ENCODE results near the gene C16orf89.

Gene C16orf89

DNA sequence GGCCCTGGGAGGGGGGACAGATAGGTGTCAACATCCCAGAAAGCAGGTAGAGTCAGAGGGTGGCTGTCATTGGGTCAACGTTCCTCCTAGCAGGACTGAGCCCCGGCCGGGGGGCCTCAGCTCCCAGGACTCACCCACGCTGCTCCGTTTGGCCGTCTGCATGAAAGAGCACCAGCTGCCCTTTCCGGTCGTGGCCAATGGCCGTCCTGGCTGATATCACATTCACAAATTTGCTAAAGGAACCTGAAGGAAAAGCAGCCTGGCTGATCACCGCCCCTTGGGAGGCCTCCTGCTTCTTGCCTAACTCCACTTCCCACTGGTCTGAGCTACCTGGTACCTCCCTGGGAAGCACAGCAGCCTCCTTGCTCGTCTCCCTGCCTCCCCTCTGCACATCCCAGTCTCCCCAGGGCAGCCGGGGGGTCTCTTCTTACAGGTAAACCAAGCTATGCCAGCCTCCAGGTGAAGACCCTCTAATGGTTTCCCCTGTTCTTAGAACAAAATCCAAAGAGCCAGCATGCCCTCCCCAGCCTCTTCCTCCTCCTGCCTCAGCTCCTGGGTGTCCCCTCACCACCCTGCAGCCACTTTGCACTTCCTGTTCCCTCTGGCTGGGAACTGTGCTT is 35.4 kb downstream of the C16orf89 start:
- TF ChIP-seq, protein P1, sequence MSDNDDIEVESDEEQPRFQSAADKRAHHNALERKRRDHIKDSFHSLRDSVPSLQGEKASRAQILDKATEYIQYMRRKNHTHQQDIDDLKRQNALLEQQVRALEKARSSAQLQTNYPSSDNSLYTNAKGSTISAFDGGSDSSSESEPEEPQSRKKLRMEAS (IDR thresholded peaks at IDR 0.05; ENCODE audit: low read depth, low read length), result no peak
- no peak for TF ChIP-seq POLR2A (IDR thresholded peaks at IDR 0.05; ENCODE audit: extremely low read depth, insufficient read length)
- TF ChIP-seq MYC (IDR thresholded peaks at IDR 0.05; ENCODE audit: low read depth, low read length), result no peak
- TF ChIP-seq CTCF (IDR thresholded peaks at IDR 0.05; ENCODE audit: low read depth, low read length), result no peak
- DNase-seq (ENCODE audit: low read depth), result no peak
- no peak overlapping the region for H3K4me3 ChIP-seq (ENCODE audit: low read depth, low read length)

DNA sequence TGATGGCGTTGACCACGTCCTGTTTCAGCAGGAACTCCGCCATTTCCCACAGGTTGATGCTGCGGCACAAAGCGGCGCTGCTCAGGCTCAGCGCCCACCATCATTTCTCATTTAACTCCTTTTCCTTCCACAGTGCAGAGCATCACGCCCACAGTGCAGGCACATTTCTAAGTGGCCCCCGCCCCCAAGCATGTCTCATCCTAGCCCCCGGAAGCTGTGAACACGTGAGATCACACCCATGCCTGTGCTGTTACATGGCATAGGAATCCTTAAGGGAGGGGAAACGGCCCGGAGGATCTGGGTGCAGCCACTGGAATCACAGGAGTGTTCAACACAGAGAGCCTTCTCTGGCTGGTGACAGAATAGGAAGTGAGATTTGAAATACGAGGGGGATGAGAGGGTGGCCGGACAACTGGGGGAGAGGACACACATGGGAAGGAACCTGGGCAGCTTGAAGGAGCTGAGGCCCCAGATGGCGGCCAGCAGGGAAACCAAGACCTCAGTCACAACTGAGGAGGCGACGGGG is 36.7 kb downstream of the C16orf89 start:
- no peak for DNase-seq (ENCODE audit: low read depth)
- TF ChIP-seq, protein P1 (IDR thresholded peaks at IDR 0.05; ENCODE audit: low read depth, low read length), result no peak
- no peak for TF ChIP-seq MYC (IDR thresholded peaks at IDR 0.05; ENCODE audit: low read depth, low read length)
- H3K4me3 ChIP-seq (ENCODE audit: low read depth, low read length), result no peak overlapping the region

GRCh38 chr16:5027575-5028235 is 38.1 kb downstream of the C16orf89 start:
- TF ChIP-seq CTCF (IDR thresholded peaks at IDR 0.05; ENCODE audit: low read depth, low read length) (no peak), POLR2A (IDR thresholded peaks at IDR 0.05; ENCODE audit: extremely low read depth, insufficient read length) (no peak), MYC (IDR thresholded peaks at IDR 0.05; ENCODE audit: low read depth, low read length) (no peak)
- TF ChIP-seq, protein P1 (IDR thresholded peaks at IDR 0.05; ENCODE audit: low read depth, low read length), result no peak
- no peak overlapping the region for H3K4me3 ChIP-seq (ENCODE audit: low read depth, low read length)
- no peak for DNase-seq (ENCODE audit: low read depth)

GRCh38 chr16:5027086-5027485 is 38.7 kb downstream of the C16orf89 start:
- H3K4me3 ChIP-seq (ENCODE audit: low read depth, low read length), result no peak overlapping the region
- no peak for DNase-seq (ENCODE audit: low read depth)
- TF ChIP-seq CTCF (IDR thresholded peaks at IDR 0.05; ENCODE audit: low read depth, low read length) (no peak), POLR2A (IDR thresholded peaks at IDR 0.05; ENCODE audit: extremely low read depth, insufficient read length) (no peak), MYC (IDR thresholded peaks at IDR 0.05; ENCODE audit: low read depth, low read length) (no peak)
- TF ChIP-seq, protein P1 (IDR thresholded peaks at IDR 0.05; ENCODE audit: low read depth, low read length), result no peak

DNA sequence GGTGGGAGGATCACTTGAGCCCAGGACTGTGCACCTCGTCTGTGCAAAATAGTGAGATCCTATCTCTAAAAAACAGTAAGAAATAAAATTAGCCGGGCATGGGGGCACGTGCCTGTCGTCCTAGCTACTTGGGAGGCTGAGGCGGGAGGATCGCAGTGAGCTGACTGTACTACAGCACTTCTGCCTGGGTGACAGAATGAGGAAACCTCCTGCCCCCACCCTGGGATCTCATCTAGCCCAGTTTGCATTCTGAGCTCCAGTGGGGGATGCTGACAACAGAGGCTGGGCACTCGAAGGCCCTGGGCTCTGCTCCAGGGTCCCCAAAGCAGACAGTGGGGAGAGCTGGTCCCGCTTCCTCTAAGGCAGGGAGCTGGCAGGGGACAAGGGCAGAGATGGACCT is 39.1 kb downstream of the C16orf89 start:
- no peak overlapping the region for H3K4me3 ChIP-seq (ENCODE audit: low read depth, low read length)

More for the DNA sequence above, 39.1 kb downstream of the C16orf89 start:
- TF ChIP-seq CTCF (IDR thresholded peaks at IDR 0.05; ENCODE audit: low read depth, low read length) (no peak), POLR2A (IDR thresholded peaks at IDR 0.05; ENCODE audit: extremely low read depth, insufficient read length) (no peak), MYC (IDR thresholded peaks at IDR 0.05; ENCODE audit: low read depth, low read length) (no peak)
- TF ChIP-seq, protein P1 (IDR thresholded peaks at IDR 0.05; ENCODE audit: low read depth, low read length), result no peak
- no peak for DNase-seq (ENCODE audit: low read depth)

All from NB4 (cell line).